Measurements from ENCODE around the gene CES1.
"Not testable (repeated sequence)": the region's sequence is repeated elsewhere in the genome, so short reads cannot be mapped to it uniquely, and the experiment has no call there.

The CES1 gene

DNA sequence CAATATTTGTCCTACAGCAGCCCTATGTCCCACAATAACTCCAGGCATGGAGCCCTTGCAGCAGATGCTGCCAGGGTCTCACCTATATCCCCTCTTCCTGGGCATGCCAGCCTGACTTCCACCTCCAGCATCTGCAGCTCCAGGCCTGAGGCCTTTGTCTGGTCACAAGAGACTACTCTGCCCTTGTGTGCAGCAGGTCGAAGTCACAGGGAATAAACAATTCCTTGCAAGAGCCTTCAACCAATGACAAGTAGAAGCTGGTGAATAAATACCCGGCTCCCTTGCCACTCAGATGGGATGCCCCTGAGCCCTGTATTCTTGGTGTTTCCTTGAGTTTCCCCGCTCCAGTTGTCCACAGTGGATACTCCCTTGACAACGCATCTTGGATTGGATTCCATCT, 23.0 kb downstream of the CES1 start (continued):
- TF ChIP-seq, protein P1, sequence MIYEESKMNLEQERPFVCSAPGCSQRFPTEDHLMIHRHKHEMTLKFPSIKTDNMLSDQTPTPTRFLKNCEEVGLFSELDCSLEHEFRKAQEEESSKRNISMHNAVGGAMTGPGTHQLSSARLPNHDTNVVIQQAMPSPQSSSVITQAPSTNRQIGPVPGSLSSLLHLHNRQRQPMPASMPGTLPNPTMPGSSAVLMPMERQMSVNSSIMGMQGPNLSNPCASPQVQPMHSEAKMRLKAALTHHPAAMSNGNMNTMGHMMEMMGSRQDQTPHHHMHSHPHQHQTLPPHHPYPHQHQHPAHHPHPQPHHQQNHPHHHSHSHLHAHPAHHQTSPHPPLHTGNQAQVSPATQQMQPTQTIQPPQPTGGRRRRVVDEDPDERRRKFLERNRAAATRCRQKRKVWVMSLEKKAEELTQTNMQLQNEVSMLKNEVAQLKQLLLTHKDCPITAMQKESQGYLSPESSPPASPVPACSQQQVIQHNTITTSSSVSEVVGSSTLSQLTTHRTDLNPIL (CRISPR knock-in tag; IDR thresholded peaks at IDR 0.05; ENCODE audit: low read depth), result no peak

DNA sequence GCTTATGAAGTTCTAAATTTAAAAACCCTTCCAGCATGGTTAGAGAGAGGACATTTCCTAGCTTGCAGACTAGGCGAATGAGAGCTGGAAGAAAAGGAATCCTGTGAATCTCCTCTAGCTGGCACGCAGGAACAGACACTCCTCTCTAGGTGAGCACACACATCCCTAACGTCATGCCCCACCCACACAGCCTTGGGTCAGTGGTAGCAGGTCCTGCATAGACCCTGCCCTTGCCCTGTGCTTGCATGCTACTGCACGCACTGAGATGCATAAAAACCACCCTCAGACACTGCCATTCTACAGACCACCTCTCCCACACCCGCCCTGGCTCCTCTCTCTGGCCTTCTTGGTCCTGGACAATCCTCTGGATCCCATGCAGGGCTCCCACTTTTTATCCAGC, 23.5 kb downstream of the CES1 start:
- ATAC-seq, result no peak
- TF ChIP-seq ARNTL (CRISPR knock-in tag; IDR thresholded peaks at IDR 0.05; ENCODE audit: borderline replicate concordance, low read depth), result no peak
- TF ChIP-seq ZNF70 (CRISPR knock-in tag; IDR thresholded peaks at IDR 0.05), result no peak
- no peak for TF ChIP-seq TCF4 (CRISPR knock-in tag; IDR thresholded peaks at IDR 0.05; ENCODE audit: borderline replicate concordance)
- TF ChIP-seq, protein P2, sequence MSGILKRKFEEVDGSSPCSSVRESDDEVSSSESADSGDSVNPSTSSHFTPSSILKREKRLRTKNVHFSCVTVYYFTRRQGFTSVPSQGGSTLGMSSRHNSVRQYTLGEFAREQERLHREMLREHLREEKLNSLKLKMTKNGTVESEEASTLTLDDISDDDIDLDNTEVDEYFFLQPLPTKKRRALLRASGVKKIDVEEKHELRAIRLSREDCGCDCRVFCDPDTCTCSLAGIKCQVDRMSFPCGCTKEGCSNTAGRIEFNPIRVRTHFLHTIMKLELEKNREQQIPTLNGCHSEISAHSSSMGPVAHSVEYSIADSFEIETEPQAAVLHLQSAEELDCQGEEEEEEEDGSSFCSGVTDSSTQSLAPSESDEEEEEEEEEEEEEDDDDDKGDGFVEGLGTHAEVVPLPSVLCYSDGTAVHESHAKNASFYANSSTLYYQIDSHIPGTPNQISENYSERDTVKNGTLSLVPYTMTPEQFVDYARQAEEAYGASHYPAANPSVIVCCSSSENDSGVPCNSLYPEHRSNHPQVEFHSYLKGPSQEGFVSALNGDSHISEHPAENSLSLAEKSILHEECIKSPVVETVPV (CRISPR knock-in tag; IDR thresholded peaks at IDR 0.05), result no peak
- TF ChIP-seq, protein P3, sequence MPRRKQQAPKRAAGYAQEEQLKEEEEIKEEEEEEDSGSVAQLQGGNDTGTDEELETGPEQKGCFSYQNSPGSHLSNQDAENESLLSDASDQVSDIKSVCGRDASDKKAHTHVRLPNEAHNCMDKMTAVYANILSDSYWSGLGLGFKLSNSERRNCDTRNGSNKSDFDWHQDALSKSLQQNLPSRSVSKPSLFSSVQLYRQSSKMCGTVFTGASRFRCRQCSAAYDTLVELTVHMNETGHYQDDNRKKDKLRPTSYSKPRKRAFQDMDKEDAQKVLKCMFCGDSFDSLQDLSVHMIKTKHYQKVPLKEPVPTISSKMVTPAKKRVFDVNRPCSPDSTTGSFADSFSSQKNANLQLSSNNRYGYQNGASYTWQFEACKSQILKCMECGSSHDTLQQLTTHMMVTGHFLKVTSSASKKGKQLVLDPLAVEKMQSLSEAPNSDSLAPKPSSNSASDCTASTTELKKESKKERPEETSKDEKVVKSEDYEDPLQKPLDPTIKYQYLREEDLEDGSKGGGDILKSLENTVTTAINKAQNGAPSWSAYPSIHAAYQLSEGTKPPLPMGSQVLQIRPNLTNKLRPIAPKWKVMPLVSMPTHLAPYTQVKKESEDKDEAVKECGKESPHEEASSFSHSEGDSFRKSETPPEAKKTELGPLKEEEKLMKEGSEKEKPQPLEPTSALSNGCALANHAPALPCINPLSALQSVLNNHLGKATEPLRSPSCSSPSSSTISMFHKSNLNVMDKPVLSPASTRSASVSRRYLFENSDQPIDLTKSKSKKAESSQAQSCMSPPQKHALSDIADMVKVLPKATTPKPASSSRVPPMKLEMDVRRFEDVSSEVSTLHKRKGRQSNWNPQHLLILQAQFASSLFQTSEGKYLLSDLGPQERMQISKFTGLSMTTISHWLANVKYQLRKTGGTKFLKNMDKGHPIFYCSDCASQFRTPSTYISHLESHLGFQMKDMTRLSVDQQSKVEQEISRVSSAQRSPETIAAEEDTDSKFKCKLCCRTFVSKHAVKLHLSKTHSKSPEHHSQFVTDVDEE (CRISPR knock-in tag; IDR thresholded peaks at IDR 0.05), result no peak
- no peak for TF ChIP-seq ZFP3 (CRISPR knock-in tag; IDR thresholded peaks at IDR 0.05)
- no peak for TF ChIP-seq ZC3H10 (CRISPR knock-in tag; IDR thresholded peaks at IDR 0.05)
- no peak for TF ChIP-seq ZFP30 (CRISPR knock-in tag; IDR thresholded peaks at IDR 0.05)

DNA sequence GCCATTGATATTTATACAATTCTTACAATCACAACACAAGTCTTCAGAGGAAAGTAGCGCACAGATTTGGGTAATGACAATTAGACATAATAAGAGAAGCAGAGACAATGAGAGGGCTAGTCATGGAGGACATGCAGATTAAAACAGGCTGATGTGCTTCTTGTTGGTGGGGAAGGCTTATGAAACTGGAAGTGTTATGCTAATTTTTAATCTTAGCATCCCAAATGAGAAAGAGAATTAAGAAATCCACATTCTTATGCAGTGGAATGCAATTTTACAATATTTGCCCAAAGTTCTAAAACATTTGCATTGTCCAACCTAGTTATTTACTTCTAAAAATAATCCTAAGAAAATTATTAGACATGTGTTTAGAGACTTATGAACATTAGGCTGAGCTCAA, 24.6 kb downstream of the CES1 start:
- not testable (repeated sequence) for ATAC-seq

DNA sequence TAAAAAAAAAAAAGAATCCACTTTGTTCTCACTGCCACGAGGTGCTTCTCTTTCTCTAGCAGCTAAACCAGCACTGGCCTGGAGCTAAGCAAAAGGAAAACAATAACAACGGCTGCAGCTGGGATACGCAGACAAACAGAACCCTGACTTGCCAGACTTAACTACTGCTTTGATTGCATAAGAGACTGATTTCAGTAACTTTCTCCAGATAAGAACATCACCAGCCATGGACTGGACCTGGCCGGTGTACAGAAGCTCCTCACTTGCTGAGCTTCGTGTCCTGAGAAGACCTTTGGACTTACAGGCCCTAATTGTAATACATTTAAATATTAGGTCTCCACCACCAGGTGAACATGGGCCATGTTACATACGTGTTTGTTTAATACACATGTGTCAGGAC, 27.8 kb downstream of the CES1 start:
- ATAC-seq, result not testable (repeated sequence)

DNA sequence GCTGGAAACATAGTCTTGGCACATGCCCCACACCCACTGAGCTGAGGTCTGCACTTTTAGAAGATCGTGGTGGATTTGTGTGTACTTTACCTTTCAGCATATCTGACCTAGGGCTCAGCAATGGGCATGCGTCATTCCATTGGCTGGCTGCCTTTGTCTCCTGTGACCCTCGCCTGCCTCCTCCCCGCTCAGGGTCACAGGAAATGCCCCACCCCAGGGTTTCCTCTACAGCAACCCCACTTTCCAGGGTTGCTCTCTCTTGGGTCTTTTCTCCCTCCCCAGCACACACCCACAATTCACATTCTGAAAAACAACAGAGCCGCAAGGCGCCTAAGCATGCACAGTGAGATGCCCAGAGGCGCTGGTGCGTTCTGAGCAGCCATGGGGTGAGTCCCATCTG, 29.2 kb downstream of the CES1 start:
- not testable (repeated sequence) for ATAC-seq

DNA sequence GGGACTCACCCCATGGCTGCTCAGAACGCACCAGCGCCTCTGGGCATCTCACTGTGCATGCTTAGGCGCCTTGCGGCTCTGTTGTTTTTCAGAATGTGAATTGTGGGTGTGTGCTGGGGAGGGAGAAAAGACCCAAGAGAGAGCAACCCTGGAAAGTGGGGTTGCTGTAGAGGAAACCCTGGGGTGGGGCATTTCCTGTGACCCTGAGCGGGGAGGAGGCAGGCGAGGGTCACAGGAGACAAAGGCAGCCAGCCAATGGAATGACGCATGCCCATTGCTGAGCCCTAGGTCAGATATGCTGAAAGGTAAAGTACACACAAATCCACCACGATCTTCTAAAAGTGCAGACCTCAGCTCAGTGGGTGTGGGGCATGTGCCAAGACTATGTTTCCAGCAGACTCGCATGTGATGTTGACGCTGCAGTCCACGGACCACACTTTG, 39.9 kb downstream of the CES1 start:
- not testable (repeated sequence) for ATAC-seq

DNA sequence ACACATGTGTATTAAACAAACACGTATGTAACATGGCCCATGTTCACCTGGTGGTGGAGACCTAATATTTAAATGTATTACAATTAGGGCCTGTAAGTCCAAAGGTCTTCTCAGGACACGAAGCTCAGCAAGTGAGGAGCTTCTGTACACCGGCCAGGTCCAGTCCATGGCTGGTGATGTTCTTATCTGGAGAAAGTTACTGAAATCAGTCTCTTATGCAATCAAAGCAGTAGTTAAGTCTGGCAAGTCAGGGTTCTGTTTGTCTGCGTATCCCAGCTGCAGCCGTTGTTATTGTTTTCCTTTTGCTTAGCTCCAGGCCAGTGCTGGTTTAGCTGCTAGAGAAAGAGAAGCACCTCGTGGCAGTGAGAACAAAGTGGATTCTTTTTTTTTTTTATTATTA, 41.4 kb downstream of the CES1 start:
- not testable (repeated sequence) for ATAC-seq

DNA sequence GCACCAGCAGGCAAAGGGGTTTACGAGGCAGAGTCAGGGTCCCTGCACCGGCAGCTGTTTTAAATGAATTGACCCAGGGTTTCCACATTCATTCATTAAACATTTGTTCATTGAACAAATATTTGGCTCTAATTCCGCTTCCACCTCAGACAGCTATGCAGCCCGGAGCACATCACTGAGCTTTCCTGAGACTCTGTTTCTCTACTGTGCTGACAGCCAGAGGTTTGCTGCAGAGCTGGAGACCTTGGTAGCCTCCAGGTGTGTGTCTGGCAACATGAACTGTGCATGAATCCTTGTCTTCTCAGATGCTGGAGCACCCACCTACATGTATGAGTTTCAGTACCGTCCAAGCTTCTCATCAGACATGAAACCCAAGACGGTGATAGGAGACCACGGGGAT, 42.7 kb downstream of the CES1 start:
- not testable (repeated sequence) for ATAC-seq

DNA sequence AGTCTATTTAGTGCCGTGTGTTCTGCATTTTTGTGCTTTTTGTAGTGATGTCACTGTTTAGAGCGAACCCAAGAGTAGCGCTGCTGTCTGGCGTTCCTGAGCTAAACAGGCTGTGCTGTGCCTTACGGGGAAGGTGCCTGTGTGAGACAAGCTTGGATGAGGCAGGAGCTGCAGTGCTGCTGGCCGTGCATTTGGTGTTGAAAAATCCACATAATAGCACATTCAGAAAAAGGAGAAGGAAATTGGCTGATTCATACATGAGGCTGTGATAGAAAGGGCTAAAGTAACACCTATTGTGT, 50.2 kb downstream of the CES1 start:
- not testable (repeated sequence) for ATAC-seq

DNA sequence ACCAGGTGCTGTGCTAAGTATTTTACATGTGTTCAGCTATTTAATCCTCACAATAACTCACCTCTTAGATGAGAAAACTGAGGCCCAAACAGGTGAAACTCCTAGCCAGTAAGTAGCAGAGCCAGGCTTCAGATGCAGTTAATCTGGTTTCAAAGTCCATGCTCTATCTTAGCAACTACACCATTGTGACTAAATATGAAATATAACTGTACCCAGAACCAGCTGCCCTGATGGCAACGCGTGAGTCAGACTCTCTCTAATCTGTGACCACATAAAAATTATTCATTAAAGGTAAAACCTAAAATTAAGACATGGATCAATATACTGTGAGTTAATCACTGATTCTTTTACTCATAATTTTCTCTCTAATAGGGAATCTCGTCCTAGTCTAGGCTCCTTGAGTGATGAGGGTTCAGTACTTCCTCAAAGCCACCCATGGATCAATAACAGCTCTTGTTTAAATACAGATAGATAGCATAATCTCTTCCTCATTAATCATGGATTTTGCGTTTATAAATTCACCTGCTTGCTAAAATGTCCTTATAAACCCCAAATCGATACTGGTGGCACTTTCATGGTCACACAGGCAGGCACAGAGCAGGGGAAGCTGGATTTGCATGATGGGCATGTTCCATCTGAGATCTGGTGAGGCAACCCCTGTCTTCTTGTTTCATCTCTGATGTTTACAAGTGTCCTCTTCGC, 50.7 kb downstream of the CES1 start:
- not testable (repeated sequence) for ATAC-seq

DNA sequence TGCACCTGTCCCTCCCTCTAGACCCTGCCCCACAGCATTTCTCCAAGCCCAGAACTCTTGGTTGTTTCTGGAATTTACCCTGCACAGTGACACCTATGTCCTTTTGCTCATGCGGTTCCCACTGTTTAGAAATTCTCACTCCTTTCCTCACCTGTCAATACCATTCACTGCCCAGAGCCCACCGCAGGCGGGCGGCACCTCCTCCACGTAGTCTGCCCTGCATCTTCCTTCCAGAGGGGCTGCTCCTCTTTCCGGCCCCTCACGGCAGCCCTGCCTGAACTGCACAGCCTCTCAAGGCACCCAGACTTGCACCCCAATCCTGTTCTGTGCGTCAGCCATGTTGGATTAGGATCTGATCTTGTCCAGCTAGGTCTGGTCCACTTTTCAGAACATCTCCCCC, 51.4 kb downstream of the CES1 start:
- ATAC-seq, result not testable (repeated sequence)

DNA sequence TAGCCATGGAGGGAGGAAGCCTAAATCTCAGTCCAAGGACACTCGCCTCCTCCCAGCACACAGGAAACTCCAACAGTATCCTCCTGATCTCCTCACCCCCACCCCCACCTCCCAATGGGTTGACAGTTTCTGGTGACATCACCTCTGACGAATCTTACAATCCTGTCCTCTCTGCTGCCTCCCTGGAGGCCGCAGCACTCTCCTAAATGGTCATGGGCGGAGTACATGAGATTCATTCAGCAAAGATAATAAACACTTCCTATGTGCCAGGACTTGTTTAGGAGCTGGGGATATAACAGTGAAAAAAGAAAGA, 52.8 kb downstream of the CES1 start:
- not testable (repeated sequence) for ATAC-seq

All from SK-N-SH treated with all-trans-retinoic acid at 6 μM for 48 hours (cell line).